Dedifferentiated amniotic fluid mesenchymal stem cell (primary cell): ENCODE results near the gene SLC16A12.

Source experiments
- DNase-seq: peaks from one replicate; pipeline ENCODE4 v3.0.0-alpha.2; 2016; ENCODE audit errors: extremely low spot score

The SLC16A12 gene

GRCh38 chr10:89513206-89513605 is 22.2 kb downstream of the SLC16A12 start:
- DNase-seq: no peak

DNA sequence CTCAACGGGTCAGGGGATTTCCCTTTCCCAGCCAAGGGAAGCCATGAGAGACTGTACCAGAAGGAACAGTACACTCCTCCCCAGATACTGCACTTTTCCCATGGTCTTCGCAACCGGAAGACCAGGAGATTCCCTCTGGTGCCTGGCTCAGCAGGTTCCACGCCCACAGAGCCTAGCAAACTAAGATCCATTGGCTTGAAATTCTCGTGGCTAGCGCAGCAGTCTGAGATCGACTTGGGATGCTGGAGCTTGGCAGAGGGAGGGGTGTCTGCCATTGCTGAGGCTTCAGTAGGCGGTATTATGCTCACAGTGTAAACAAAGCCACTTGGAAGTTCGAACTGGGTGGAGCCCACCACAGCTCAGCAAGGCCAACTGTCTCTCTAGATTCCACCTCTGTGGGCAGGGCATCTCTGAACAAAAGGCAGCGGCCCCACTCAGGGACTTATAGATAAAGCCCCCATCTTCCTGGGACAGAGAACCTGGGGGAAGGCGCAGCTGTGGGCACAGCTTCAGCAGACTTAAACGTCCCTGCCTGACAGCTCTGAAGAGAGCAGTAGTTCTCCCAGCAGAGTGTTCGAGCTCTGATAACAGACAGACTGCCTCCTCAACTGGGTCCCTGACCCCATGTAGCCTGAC is 29.6 kb downstream of the SLC16A12 start:
- DNase-seq: no peak

DNA sequence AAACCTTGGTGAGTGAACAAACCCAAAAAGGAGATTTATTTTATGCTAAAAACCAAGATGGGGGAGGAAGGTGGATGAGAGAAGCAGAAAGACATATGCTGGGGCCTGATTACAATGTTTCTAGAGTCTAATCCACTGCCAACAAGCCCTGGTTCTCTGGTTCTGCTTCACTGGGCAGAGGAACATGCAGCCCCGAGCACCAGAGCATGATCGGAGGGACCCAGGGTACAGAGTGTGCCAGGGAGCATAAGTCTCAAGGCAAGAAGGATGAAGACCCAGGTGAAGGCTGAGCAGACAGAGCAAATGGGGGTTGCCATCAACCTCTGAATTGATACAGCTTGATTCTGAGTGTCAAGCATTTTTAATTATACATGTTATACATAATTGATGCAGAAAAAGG is 30.7 kb downstream of the SLC16A12 start:
- no peak for DNase-seq

DNA sequence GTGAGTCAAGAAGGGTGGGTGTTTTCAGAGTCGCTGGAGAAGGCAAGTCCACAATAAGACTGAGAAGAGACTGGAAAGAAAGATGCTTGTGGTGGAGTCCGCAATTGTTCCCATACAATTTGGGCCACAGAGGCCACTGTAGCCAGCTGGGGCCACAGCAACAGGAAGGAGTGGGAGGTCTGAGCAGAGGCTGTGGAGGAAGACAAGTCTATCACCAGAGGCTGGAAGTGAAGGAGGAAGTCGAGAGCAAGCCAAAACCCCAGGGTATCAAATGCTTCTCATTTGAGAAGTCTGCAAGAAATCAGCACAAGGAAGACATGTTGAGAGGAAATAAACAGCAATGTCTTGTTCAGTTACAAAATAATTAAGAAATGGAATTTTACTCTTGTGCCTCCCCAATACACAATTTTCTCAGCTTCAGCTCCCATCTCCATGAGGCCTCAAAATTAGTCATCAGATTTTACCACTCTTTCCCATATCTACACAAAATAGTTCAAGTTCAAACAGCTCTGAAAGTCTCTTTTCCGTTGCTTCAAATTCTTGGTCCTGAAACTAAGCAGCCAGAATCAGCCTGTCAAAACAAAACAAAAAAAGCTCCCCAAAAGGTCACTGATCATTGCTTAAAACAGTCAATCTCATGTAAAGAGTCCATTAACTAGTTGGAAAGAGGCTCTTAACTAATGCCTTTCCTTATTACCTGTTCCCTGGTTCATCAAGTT is 31.6 kb downstream of the SLC16A12 start:
- no peak for DNase-seq

GRCh38 chr10:89503151-89503550 is 32.2 kb downstream of the SLC16A12 start:
- no peak for DNase-seq

- DNase-seq: no peak
These were observed 32.8 kb downstream of the SLC16A12 start for GRCh38 chr10:89502549-89502948.

DNA sequence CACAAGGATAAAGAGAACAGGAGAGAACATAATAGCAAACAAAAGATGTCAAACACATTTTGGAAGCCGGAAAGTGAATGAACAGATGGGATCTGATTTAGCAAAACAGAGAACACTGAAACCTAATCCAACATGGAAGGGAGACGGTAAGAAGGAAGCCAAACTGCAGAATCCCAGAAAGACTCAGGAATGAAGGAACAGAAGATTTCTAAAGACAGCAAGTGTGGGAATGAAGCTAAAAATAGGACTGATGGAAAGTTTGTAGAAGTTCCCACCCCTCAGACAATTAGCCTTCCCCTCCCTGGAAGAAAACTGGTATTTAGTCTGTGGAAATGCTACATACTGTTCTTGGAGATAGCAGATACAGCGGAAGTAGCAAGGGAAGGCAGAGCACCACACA is 40.8 kb downstream of the SLC16A12 start:
- no peak for DNase-seq

GRCh38 chr10:89494068-89494467 is 41.3 kb downstream of the SLC16A12 start:
- no peak for DNase-seq

DNA sequence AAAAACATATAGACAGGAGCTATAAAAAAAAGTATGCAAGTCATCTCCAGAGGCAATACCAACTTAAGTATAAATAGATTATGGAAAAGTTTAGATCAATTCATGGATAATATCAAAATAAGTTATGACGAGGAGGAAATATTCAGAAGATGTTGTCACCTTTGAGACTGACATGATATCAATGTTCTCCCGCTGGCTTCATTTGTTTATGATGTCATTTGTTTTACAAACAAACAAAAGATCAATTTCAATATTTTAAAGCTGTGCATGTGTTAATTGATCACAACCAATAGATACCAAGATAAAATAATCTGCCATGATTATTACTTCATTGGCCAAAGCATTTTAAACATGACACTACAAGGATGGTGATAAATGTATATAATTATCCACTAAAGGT is 43.5 kb downstream of the SLC16A12 start:
- no peak for DNase-seq

DNA sequence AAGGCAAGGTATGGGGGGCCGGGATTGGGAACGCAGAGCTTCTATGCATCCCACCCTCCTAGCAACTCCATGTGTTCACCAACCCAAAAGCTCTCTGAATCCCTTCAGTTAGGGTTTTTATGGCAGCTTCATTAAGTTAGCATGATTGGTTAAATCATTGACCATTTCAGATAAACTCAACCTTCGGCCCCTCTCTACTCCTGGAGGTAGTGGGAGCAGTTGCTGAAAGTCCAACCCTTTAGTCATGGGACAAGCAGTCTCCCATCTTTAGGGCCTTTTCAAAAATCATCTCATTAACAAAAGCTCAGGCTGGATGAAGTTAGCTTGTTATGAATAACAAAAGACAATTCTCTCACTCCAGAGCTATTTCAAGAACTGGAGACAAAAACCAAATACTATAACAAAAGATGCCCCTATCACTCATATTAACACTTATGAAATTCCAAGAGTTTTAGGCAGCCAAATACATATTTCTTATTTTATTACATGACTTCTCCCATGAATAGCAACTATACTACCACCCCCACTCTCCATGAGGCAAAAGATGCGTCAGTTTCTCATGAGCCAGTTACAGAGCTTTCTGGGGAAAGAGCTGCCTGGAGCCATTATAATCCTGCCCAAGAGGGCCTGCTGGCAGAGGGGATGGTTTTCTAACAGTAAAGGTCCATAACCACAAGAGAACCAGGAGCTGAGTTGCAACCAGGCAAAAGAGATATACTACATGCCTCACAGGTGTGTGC is 44.6 kb downstream of the SLC16A12 start:
- DNase-seq: no peak

- DNase-seq: no peak
These were observed 53.1 kb downstream of the SLC16A12 start for GRCh38 chr10:89482256-89482655.

- DNase-seq: peak; percentile 96
These were observed 53.7 kb downstream of the SLC16A12 start for GRCh38 chr10:89481662-89482061.

- peak; percentile 66 for DNase-seq
These were observed 55.5 kb downstream of the SLC16A12 start for GRCh38 chr10:89479771-89480446.

- no peak for DNase-seq
These were observed 56.4 kb downstream of the SLC16A12 start for GRCh38 chr10:89478739-89479654.

DNA sequence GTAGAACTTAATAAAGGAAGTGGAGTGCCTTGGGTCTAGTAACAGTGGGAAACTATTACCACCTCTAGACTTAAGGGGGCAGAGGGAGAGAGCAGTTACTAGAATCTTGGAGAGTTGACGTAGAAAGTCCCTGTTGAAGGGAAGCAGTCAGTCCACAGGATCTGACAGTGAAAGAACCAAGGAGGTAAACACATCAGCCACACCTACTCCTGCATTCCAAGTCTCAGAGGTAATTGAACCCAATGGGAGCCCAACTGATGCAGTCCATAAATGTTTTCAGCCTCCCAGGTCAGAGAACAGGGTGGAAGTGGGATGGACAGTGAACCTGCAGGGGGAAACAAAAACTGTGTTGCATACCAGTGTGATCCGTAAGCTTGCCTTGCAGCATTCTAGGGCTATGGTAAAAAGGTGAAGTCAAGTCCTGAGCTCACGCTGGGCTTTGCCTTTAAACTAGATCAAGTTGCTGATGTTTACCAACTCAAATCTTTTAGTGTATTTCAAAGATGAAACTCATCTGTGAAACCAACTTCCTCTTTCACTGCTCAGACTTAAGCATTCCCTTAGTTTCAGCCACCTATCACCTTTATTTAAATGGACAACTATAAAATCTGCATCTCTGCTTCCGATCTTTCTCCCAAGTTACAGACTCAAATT is 57.2 kb downstream of the SLC16A12 start:
- no peak for DNase-seq

GRCh38 chr10:89476150-89476549 is 59.2 kb downstream of the SLC16A12 start:
- no peak for DNase-seq

DNA sequence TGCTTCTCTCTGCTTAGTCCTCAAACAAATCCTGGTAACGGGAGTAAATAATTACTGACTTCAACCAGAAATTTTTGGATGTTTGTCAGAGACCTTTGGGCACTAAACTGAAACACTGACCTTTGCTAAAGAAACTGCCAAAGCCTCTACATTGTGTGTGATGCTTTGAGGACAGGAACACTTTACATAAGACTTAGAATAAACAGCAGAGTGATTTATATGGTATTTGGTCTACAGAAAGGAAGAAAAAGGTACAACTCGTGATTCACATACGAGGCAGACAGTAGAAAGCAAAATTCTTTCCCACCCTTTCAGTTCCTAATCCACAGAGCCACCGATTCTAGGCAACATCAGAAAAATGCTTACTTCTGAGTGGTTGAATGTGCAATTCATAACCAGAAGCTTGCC is 59.8 kb downstream of the SLC16A12 start:
- DNase-seq: no peak

DNA sequence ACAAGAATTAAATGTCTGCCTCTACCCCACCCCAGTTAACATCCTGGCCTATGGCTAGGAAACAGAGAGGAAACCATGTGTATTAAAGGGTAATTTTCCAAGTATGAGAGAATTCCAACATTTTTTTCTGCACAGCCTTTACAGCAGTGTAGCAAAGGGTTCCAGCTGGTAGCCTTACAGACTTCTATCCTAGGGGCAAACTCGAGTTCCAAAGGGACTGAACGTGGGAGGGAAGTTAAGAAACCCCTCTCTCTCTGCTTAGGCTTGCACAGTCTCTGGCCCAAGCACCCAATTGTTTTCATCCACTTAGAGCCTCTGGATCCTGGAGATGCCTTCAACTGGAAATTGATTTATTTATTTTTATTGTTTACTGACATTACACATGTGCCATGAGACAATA is 60.3 kb downstream of the SLC16A12 start:
- DNase-seq: no peak

DNA sequence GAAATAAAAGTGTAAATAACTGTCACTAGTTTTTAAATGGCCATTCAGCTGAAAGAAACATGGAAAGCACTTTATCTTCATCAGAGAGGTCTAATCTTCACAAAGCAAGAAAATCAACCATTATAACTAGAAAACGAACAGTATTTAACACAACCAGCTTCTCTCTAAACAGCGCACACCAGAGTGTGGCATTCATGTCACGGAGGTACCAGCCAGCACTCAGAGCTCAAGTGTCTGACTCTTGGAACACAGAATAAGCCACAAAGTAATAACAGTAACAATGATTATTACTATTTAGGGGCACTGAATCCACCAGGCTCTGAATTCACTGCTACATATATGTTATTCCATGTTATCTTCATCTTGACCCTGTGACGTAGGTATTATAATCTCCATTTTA is 60.9 kb downstream of the SLC16A12 start:
- DNase-seq: no peak

DNA sequence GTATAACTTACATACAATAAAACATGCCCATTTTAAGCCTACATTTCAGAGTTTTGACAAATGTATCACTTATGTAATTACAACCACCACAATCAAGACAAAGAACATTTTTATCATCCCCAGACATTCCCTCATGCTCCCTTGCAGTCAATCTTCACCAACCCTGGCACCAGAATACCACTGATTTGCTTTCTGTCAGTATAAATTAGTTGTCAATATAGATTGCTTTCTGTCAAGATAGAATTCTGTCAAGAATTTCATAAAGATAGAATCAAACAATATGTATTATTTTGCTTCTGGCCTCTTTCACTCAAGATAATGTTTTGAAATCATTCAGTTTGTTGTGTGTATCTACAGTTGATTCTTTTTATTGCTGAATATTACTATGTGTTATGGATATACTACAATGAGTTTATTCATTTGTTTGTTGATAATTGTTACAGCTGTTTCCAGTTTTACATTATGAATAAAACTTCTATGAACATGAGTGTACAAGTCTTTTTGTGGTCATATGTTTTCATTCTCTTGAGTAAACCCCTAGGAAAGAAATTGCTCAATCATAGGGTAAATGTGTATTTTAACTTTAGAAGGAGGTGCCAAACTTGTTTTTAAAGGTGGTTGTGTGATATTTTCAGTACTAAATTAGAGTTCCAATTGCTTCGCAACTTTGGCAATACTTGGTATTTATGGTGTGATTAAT is 64.1 kb downstream of the SLC16A12 start:
- no peak for DNase-seq
